NCI-H526 (cell line): ENCODE results near the gene PRR15L.
"Not testable (repeated sequence)": the region's sequence is repeated elsewhere in the genome, so short reads cannot be mapped to it uniquely, and the experiment has no call there.

Experiments used
- DNase-seq, 2 experiments: peaks; one replicate each; lab custom pipeline; 2025; lab: John Stamatoyannopoulos, UW

PRR15L gene

GRCh38 chr17:47988445-47988844 is 30.8 kb upstream of the PRR15L start:
- DNase-seq = not testable (repeated sequence)

- DNase-seq = peak; percentile 55 to 70
Observed at GRCh38 chr17:47987240-47987835, 29.7 kb upstream of the PRR15L start.

- no peak for DNase-seq
Observed at GRCh38 chr17:47986520-47986919, 28.8 kb upstream of the PRR15L start.

GRCh38 chr17:47983492-47984223 is 26.0 kb upstream of the PRR15L start:
- DNase-seq = no peak

GRCh38 chr17:47982645-47983390 is 25.1 kb upstream of the PRR15L start:
- DNase-seq = no peak

- no peak for DNase-seq
Observed at GRCh38 chr17:47982091-47982617, 24.5 kb upstream of the PRR15L start.

- no peak for DNase-seq
Observed at GRCh38 chr17:47981462-47981861, 23.8 kb upstream of the PRR15L start.

GRCh38 chr17:47980541-47980940 is 22.9 kb upstream of the PRR15L start:
- DNase-seq = no peak

GRCh38 chr17:47978324-47978723 is 20.6 kb upstream of the PRR15L start:
- peak in 1 of 2 experiments; percentile 76 for DNase-seq

- no peak for DNase-seq
Observed at GRCh38 chr17:47975823-47976205, 18.1 kb upstream of the PRR15L start.

- no peak for DNase-seq
Observed at GRCh38 chr17:47975189-47975822, 17.6 kb upstream of the PRR15L start.

GRCh38 chr17:47973541-47973940 is 15.9 kb upstream of the PRR15L start:
- no peak for DNase-seq

- DNase-seq = peak; percentile 99 to 100
Observed at GRCh38 chr17:47970725-47971499, 13.2 kb upstream of the PRR15L start, which contains the start of gene CDK5RAP3. Gene CDK5RAP3, plus strand, starts transcription at chr17:47971113. Its CDS starts 34 bp downstream, at chr17:47971147.

GRCh38 chr17:47969930-47970724 is 12.4 kb upstream of the PRR15L start:
- DNase-seq = no peak

- no peak for DNase-seq
Observed at GRCh38 chr17:47968836-47969235, 11.2 kb upstream of the PRR15L start.

- DNase-seq = no peak
Observed at GRCh38 chr17:47967607-47968252, 10.0 kb upstream of the PRR15L start.

- peak; percentile 53 to 55 for DNase-seq
Observed at GRCh38 chr17:47966079-47966519, 8.4 kb upstream of the PRR15L start.

- no peak for DNase-seq
Observed at GRCh38 chr17:47964856-47965255, 7.2 kb upstream of the PRR15L start.

GRCh38 chr17:47962901-47963300 is 5.2 kb upstream of the PRR15L start:
- DNase-seq = no peak

- DNase-seq = no peak
Observed at GRCh38 chr17:47961406-47961805, 3.7 kb upstream of the PRR15L start.
